GM18517 (cell line): Measurements from ENCODE around the gene RPS26.
"Not testable (repeated sequence)": the region's sequence is repeated elsewhere in the genome, so short reads cannot be mapped to it uniquely, and the experiment has no call there.

Experiments used
- ATAC-seq: cut with Tn5 transposase; IDR thresholded peaks from one replicate; pipeline ENCODE4 v1.9.1; 2021; ENCODE audit warnings: mild to moderate bottlenecking, moderate library complexity; ENCODE audit not compliant: unreplicated experiment

RPS26 gene

GRCh38 chr12:56041552-56042429, at the start of gene RPS26:
Gene RPS26 (plus strand): TSS chr12:56041918. CDS start chr12:56042167, 249 bp downstream.
- ATAC-seq = peak; percentile 91

GRCh38 chr12:55993230-55993853, 48.4 kb upstream of the RPS26 start:
- no peak for ATAC-seq

- ATAC-seq = no peak
Observed at GRCh38 chr12:55995366-55995765, 46.4 kb upstream of the RPS26 start.

- ATAC-seq = no peak
Observed at GRCh38 chr12:55996201-55996714, 45.5 kb upstream of the RPS26 start.

- peak; percentile 97 for ATAC-seq
Observed at GRCh38 chr12:55996715-55997534, 44.8 kb upstream of the RPS26 start, which contains the start of gene SUOX. Gene SUOX (plus strand): TSS chr12:55997276. CDS start chr12:56002222, 4,946 bp downstream.

GRCh38 chr12:55997535-55997859, 44.2 kb upstream of the RPS26 start:
- no peak for ATAC-seq

GRCh38 chr12:55999522-55999921, 42.2 kb upstream of the RPS26 start:
- not testable (repeated sequence) for ATAC-seq

- not testable (repeated sequence) for ATAC-seq
Observed at GRCh38 chr12:55999999-56000540, 41.6 kb upstream of the RPS26 start.

GRCh38 chr12:56001487-56002100, 40.1 kb upstream of the RPS26 start:
- no peak for ATAC-seq

GRCh38 chr12:56003376-56003775, 38.3 kb upstream of the RPS26 start:
- not testable (repeated sequence) for ATAC-seq

GRCh38 chr12:56004211-56004610, 37.5 kb upstream of the RPS26 start:
- no peak for ATAC-seq

- no peak for ATAC-seq
Observed at GRCh38 chr12:56007564-56008559, 33.9 kb upstream of the RPS26 start.

- ATAC-seq = no peak
Observed at GRCh38 chr12:56010111-56010570, 31.6 kb upstream of the RPS26 start.

- no peak for ATAC-seq
Observed at GRCh38 chr12:56011509-56012090, 30.1 kb upstream of the RPS26 start.

GRCh38 chr12:56013482-56013881, 28.2 kb upstream of the RPS26 start:
- no peak for ATAC-seq

- ATAC-seq = no peak
Observed at GRCh38 chr12:56014205-56014604, 27.5 kb upstream of the RPS26 start.

- ATAC-seq = no peak
Observed at GRCh38 chr12:56017181-56017580, 24.5 kb upstream of the RPS26 start.

GRCh38 chr12:56018356-56018755, 23.4 kb upstream of the RPS26 start:
- ATAC-seq = no peak
